ENCODE measurements around the gene PRDM5. TPM values are rescaled to one million over a fixed set of nuclear protein-coding genes. Genes with fewer than 3 reads are reported as not detected.

PRDM5 gene
- total and polyA plus RNA-seq, 7 donors: 0.56 to 3.4 (median 2.2) TPM

GRCh38 chr4:120839974-120840751 lies 82.4 kb downstream of the PRDM5 start:
- Histone ChIP-seq H3K4me3 (no peak overlapping the region), H3K27me3 (ENCODE audit: insufficient read depth in 3 of 3, low read length in 2 of 3) (no peaks in the 10 kb centered on the region), H3K4me1 (no peaks in the 10 kb centered on the region), H3K9me3 (no peaks in the 10 kb centered on the region), H3K27ac (no peak overlapping the region), H3K36me3 (ENCODE audit: insufficient read depth in 1 of 2, low read depth in 1 of 2) (no peaks in the 10 kb centered on the region)
- TF ChIP-seq CTCF (IDR thresholded peaks at IDR 0.05): no peak
- intact Hi-C loops (cut with DNase I): no loop called here
- 93 to 95% (median 94%) methylated on average over 16 to 18 of the region's 18 CpGs for WGBS, 3 donors
- ATAC-seq (no peak), DNase-seq (peak in 1 of 2 donors; percentile 41)

- intact Hi-C loops (cut with DNase I): no loop called here
- no peak overlapping the region for H3K4me3 ChIP-seq
- DNase-seq (peak in 1 of 2 donors; percentile 30), ATAC-seq (no peak)
- WGBS, 3 donors: 88 to 93% (median 92%) methylated on average over 8 of the region's 8 CpGs
- H3K36me3 ChIP-seq (ENCODE audit: insufficient read depth in 1 of 2, low read depth in 1 of 2): no peaks in the 10 kb centered on the region
- no peaks in the 10 kb centered on the region for H3K27me3 ChIP-seq (ENCODE audit: insufficient read depth in 3 of 3, low read length in 2 of 3)
- no peak for TF ChIP-seq CTCF (IDR thresholded peaks at IDR 0.05)
- no peaks in the 10 kb centered on the region for H3K4me1 ChIP-seq
- H3K9me3 ChIP-seq: no peaks in the 10 kb centered on the region
- H3K27ac ChIP-seq: no peak overlapping the region
Observed at GRCh38 chr4:120839334-120839973, 83.1 kb downstream of the PRDM5 start.

- TF ChIP-seq CTCF (IDR thresholded peaks at IDR 0.05): no peak
- ATAC-seq: no peak
Observed at GRCh38 chr4:120838784-120839183, 83.7 kb downstream of the PRDM5 start.

GRCh38 chr4:120837656-120838055 lies 84.9 kb downstream of the PRDM5 start:
- TF ChIP-seq CTCF (IDR thresholded peaks at IDR 0.05): no peak
- ATAC-seq: no peak
- Histone ChIP-seq H3K36me3 (ENCODE audit: insufficient read depth in 1 of 2, low read depth in 1 of 2) (no peaks in the 10 kb centered on the region), H3K9me3 (no peaks in the 10 kb centered on the region), H3K27ac (no peak overlapping the region), H3K4me3 (no peak overlapping the region), H3K4me1 (no peaks in the 10 kb centered on the region), H3K27me3 (ENCODE audit: insufficient read depth in 3 of 3, low read length in 2 of 3) (no peaks in the 10 kb centered on the region)
- WGBS, 3 donors: 92 to 99% (median 97%) methylated on average over 1 of the region's 1 CpG
- DNase-seq: no peak
- intact Hi-C loops (cut with DNase I): no loop called here

More at GRCh38 chr4:120838784-120839183, 83.7 kb downstream of the PRDM5 start:
- Histone ChIP-seq H3K36me3 (ENCODE audit: insufficient read depth in 1 of 2, low read depth in 1 of 2) (no peaks in the 10 kb centered on the region), H3K4me3 (no peak overlapping the region), H3K9me3 (no peaks in the 10 kb centered on the region), H3K27me3 (ENCODE audit: insufficient read depth in 3 of 3, low read length in 2 of 3) (no peaks in the 10 kb centered on the region), H3K4me1 (no peaks in the 10 kb centered on the region), H3K27ac (no peak overlapping the region)
- WGBS, 3 donors: 84 to 87% (median 86%) methylated on average over 5 of the region's 5 CpGs
- peak in 1 of 2 donors; percentile 33 for DNase-seq
- intact Hi-C loops (cut with DNase I): no loop called here
